ENCODE measurements around the gene ATP11A. TPM values are rescaled to one million over a fixed set of nuclear protein-coding genes. Genes with fewer than 3 reads are reported as not detected.
A peak's percentile ranks its signal among the peaks of the same experiment; 100 is the strongest.

The ATP11A gene
- total RNA-seq, 2 donors from 2014 or later, result 122 to 140 TPM

- H3K27me3 Mint-ChIP-seq (ENCODE audit: insufficient read depth), result no peaks in the 10 kb centered on the region
- H3K27ac ChIP-seq (ENCODE audit: low read depth, low read length), result no peak overlapping the region
- no peak overlapping the region for H3K9ac ChIP-seq (ENCODE audit: extremely low read depth, low read length, poor library complexity, severe bottlenecking)
- peaks cover 10% of the 10 kb centered on the region for H3K9me3 Mint-ChIP-seq
- H3K36me3 ChIP-seq (ENCODE audit: control insufficient read depth, insufficient read depth, low read length), result peaks cover 28% of the 10 kb centered on the region
- H3K4me3 ChIP-seq (ENCODE audit: low read length), result no peak overlapping the region
- no peak overlapping the region for H3K4me3 Mint-ChIP-seq
- peaks cover 23% of the 10 kb centered on the region for H3K4me1 Mint-ChIP-seq
- peaks cover 39% of the 10 kb centered on the region for H3K36me3 Mint-ChIP-seq (ENCODE audit: low read depth)
- DNase-seq, result no peak
- no peaks in the 10 kb centered on the region for H3K4me1 ChIP-seq (ENCODE audit: control insufficient read depth, insufficient read depth, low read length)
- H3K27me3 ChIP-seq (ENCODE audit: control insufficient read depth, insufficient read depth, low read length, poor library complexity, severe bottlenecking), result no peaks in the 10 kb centered on the region
- H3K27ac Mint-ChIP-seq, result no peak overlapping the region
- H3K9me3 ChIP-seq (ENCODE audit: control insufficient read depth, low read length), result peaks cover 30% of the 10 kb centered on the region
- no peak for TF ChIP-seq CTCF (conservative IDR thresholded peaks at IDR 0.05)
- WGBS, 2 experiments (ENCODE audit: insufficient coverage in 1 of 2, insufficient read length in 1 of 2), result 93 to 95% methylated on average over 8 to 9 of the region's 9 CpGs
These were observed 210.4 kb downstream of the ATP11A start for GRCh38 chr13:112900226-112900600.

- Mint-ChIP-seq H3K4me1 (peaks cover 21% of the 10 kb centered on the region), H3K9me3 (peaks cover 15% of the 10 kb centered on the region), H3K27ac (no peak overlapping the region), H3K27me3 (ENCODE audit: insufficient read depth) (no peaks in the 10 kb centered on the region), H3K36me3 (ENCODE audit: low read depth) (peaks cover 43% of the 10 kb centered on the region), H3K4me3 (no peak overlapping the region)
- H3K9ac ChIP-seq (ENCODE audit: extremely low read depth, low read length, poor library complexity, severe bottlenecking), result no peak overlapping the region
- no peak overlapping the region for H3K4me3 ChIP-seq (ENCODE audit: low read length)
- TF ChIP-seq CTCF (conservative IDR thresholded peaks at IDR 0.05), result no peak
- peaks cover 35% of the 10 kb centered on the region for H3K9me3 ChIP-seq (ENCODE audit: control insufficient read depth, low read length)
- H3K27me3 ChIP-seq (ENCODE audit: control insufficient read depth, insufficient read depth, low read length, poor library complexity, severe bottlenecking), result no peaks in the 10 kb centered on the region
- DNase-seq, result peak; percentile 50
- 87% methylated on average over 8 of the region's 8 CpGs; no CpG with 5 or more reads in 1 of the 2 experiments for WGBS, 2 experiments (ENCODE audit: insufficient coverage in 1 of 2, insufficient read length in 1 of 2)
- peaks cover 33% of the 10 kb centered on the region for H3K36me3 ChIP-seq (ENCODE audit: control insufficient read depth, insufficient read depth, low read length)
- no peaks in the 10 kb centered on the region for H3K4me1 ChIP-seq (ENCODE audit: control insufficient read depth, insufficient read depth, low read length)
- H3K27ac ChIP-seq (ENCODE audit: low read depth, low read length), result no peak overlapping the region
These were observed 210.9 kb downstream of the ATP11A start for GRCh38 chr13:112900691-112901091.

GRCh38 chr13:112902101-112902651, 212.3 kb downstream of the ATP11A start:
- H3K27ac ChIP-seq (ENCODE audit: low read depth, low read length), result no peak overlapping the region
- H3K4me1 ChIP-seq (ENCODE audit: control insufficient read depth, insufficient read depth, low read length), result peaks cover 2% of the 10 kb centered on the region
- H3K27me3 Mint-ChIP-seq (ENCODE audit: insufficient read depth), result no peaks in the 10 kb centered on the region
- H3K36me3 ChIP-seq (ENCODE audit: control insufficient read depth, insufficient read depth, low read length), result peaks cover 33% of the 10 kb centered on the region
- H3K4me3 ChIP-seq (ENCODE audit: low read length), result no peak overlapping the region
- H3K4me1 Mint-ChIP-seq, result peaks cover 35% of the 10 kb centered on the region
- H3K36me3 Mint-ChIP-seq (ENCODE audit: low read depth), result peaks cover 58% of the 10 kb centered on the region
- H3K27me3 ChIP-seq (ENCODE audit: control insufficient read depth, insufficient read depth, low read length, poor library complexity, severe bottlenecking), result no peaks in the 10 kb centered on the region
- H3K4me3 Mint-ChIP-seq, result no peak overlapping the region
- H3K9me3 Mint-ChIP-seq, result peaks cover 19% of the 10 kb centered on the region
- 87 to 89% methylated on average over 14 of the region's 14 CpGs for WGBS, 2 experiments (ENCODE audit: insufficient coverage in 1 of 2, insufficient read length in 1 of 2)
- H3K27ac Mint-ChIP-seq, result no peak overlapping the region
- peaks cover 35% of the 10 kb centered on the region for H3K9me3 ChIP-seq (ENCODE audit: control insufficient read depth, low read length)
- peak; percentile 64 for DNase-seq
- no peak overlapping the region for H3K9ac ChIP-seq (ENCODE audit: extremely low read depth, low read length, poor library complexity, severe bottlenecking)
- TF ChIP-seq CTCF (conservative IDR thresholded peaks at IDR 0.05), result no peak

Data from endodermal cell (in vitro differentiated cells).